Transverse colon (tissue), 3 donors: Measurements from ENCODE around the gene DPT.

ENCODE experiments used
- POLR2A ChIP-seq: fragments of 450-650 bp; IDR thresholded peaks from one replicate; pipeline ENCODE4 v1.6.1; 2016; ENCODE audit warnings: antibody characterized with exemption, mild to moderate bottlenecking, moderate library complexity
- POLR2AphosphoS5 ChIP-seq, 3 donors: sonication (generic); formaldehyde crosslinking; IDR thresholded peaks; one replicate each; pipeline ENCODE4 v1.6.1; 2016; ENCODE audit warnings: antibody characterized with exemption in 3 of 3

GRCh38 chr1:168742386-168742785, 13.4 kb upstream of the DPT start:
- TF ChIP-seq POLR2AphosphoS5 (IDR thresholded peaks at IDR 0.05) (no peak), POLR2A (no peak)
